Tibial nerve (tissue), 4 donors: ENCODE data around the gene ELMO3. TPM values are rescaled to one million over a fixed set of nuclear protein-coding genes. Genes with fewer than 3 reads are reported as not detected.

ENCODE experiments used
- DNase-seq, 2 donors: peaks; one replicate each; pipeline ENCODE4 v3.0.0-alpha.2; 2019; ENCODE audit warnings: low spot score in 2 of 2
- H3K27ac ChIP-seq, 4 donors: fragments of 200-600 bp; sonication (generic) in 3 of 4; one replicate each; pipeline ENCODE4 v1.5.1; 2017 to 2019; ENCODE audit warnings: mild to moderate bottlenecking in 1 of 4
- H3K27me3 ChIP-seq, 2 donors: fragments of 200-600 bp; sonication (generic) in 1 of 2; one replicate each; pipeline versions ENCODE4 v1.5.1 to v1.6.0; 2017 to 2019
- H3K36me3 ChIP-seq, 3 donors: fragments of 200-600 bp; sonication (generic); one replicate each; pipeline ENCODE4 v1.5.1; 2018 to 2019
- H3K4me1 ChIP-seq, 4 donors: fragments of 200-600 bp; sonication (generic) in 3 of 4; one replicate each; pipeline ENCODE4 v1.5.1; 2017 to 2019
- H3K4me3 ChIP-seq, 4 donors: fragments of 200-600 bp; sonication (generic) in 3 of 4; one replicate each; pipeline ENCODE4 v1.5.1; 2017 to 2019; ENCODE audit warnings: mild to moderate bottlenecking in 1 of 4, moderate library complexity in 1 of 4
- H3K9me3 ChIP-seq, 4 donors: fragments of 200-600 bp; sonication (generic) in 3 of 4; one replicate each; pipeline ENCODE4 v1.5.1; 2017 to 2019
- CTCF ChIP-seq, 5 experiments: fragments of 200-600 bp in 3 of 5; fragments of 450-650 bp in 2 of 5; sonication (generic) in 3 of 5; IDR thresholded peaks; one replicate each; pipeline ENCODE4 v1.5.1; 2016 to 2019; ENCODE audit warnings: antibody characterized with exemption in 5 of 5, mild to moderate bottlenecking in 3 of 5, moderate library complexity in 2 of 5
- EP300 ChIP-seq, 2 donors: sonication (generic); formaldehyde crosslinking; IDR thresholded peaks; one replicate each; pipeline ENCODE4 v1.6.1; 2017; ENCODE audit warnings: antibody characterized with exemption in 2 of 2, mild to moderate bottlenecking in 1 of 2
- POLR2A ChIP-seq, 2 donors: fragments of 450-650 bp; IDR thresholded peaks; one replicate each; pipeline ENCODE4 v1.6.1; 2017; ENCODE audit warnings: antibody characterized with exemption in 2 of 2, mild to moderate bottlenecking in 2 of 2, moderate library complexity in 2 of 2
- WGBS, 2 donors: methylation state at CpG; one replicate each; pipeline ENCODE4 v1.1.5; 2018; 5-methylcytosine and 5-hydroxymethylcytosine counted together
- total RNA-seq, 4 donors: library from RNA; depleted of rRNA; stranded (reverse); fragments of >200 nt; gene quantifications; one replicate each; pipeline ENCODE4 v1.1.0, GENCODE V29; 2016

Gene ELMO3
- total RNA-seq, 4 donors from 2014 or later, result 2.4 to 14.4 (median 4.4) TPM

GRCh38 chr16:67236563-67237395, 37.8 kb downstream of the ELMO3 start:
- no peak for DNase-seq
- Histone ChIP-seq H3K4me1 (peaks cover 0 to 22% (median 14%) of the 10 kb centered on the region in 4 donors), H3K27me3 (no peaks in the 10 kb centered on the region), H3K9me3 (no peaks in the 10 kb centered on the region), H3K36me3 (peaks cover 9 to 81% (median 23%) of the 10 kb centered on the region in 3 donors), H3K4me3 (no peak overlapping the region), H3K27ac (peak overlapping the region in 1 of 4 donors; percentile 44)
- WGBS, 2 donors, result 74 to 81% methylated on average over 47 to 49 of the region's 50 CpGs
- no peak for TF ChIP-seq CTCF (IDR thresholded peaks at IDR 0.05)
- TF ChIP-seq EP300 (IDR thresholded peaks at IDR 0.05), result no peak
- TF ChIP-seq POLR2A (IDR thresholded peaks at IDR 0.05), result no peak

- DNase-seq, result no peak
- H3K27me3 ChIP-seq, result no peaks in the 10 kb centered on the region
- no peaks in the 10 kb centered on the region for H3K9me3 ChIP-seq
- no peak for TF ChIP-seq POLR2A (IDR thresholded peaks at IDR 0.05)
- no peak for TF ChIP-seq CTCF (IDR thresholded peaks at IDR 0.05)
- TF ChIP-seq EP300 (IDR thresholded peaks at IDR 0.05), result no peak
- H3K4me3 ChIP-seq, result no peak overlapping the region
- H3K36me3 ChIP-seq, result peaks cover 9 to 73% (median 21%) of the 10 kb centered on the region in 3 donors
- H3K27ac ChIP-seq, result peak overlapping the region in 1 of 4 donors; percentile 44
- 65 to 68% methylated on average over 16 of the region's 16 CpGs for WGBS, 2 donors
- peaks cover 0 to 29% (median 16%) of the 10 kb centered on the region in 4 donors for H3K4me1 ChIP-seq
These were observed 38.7 kb downstream of the ELMO3 start for GRCh38 chr16:67237396-67238277.

- 94 to 100% methylated on average over 3 of the region's 3 CpGs for WGBS, 2 donors
- Histone ChIP-seq H3K36me3 (peaks cover 9 to 68% (median 21%) of the 10 kb centered on the region in 3 donors), H3K4me3 (no peak overlapping the region), H3K4me1 (peaks cover 0 to 35% (median 16%) of the 10 kb centered on the region in 4 donors), H3K27ac (peak overlapping the region in 1 of 4 donors; percentile 44), H3K9me3 (no peaks in the 10 kb centered on the region), H3K27me3 (no peaks in the 10 kb centered on the region)
- no peak for DNase-seq
- TF ChIP-seq EP300 (IDR thresholded peaks at IDR 0.05) (no peak), POLR2A (IDR thresholded peaks at IDR 0.05) (no peak), CTCF (IDR thresholded peaks at IDR 0.05) (no peak)
These were observed 39.3 kb downstream of the ELMO3 start for GRCh38 chr16:67238278-67238575.

DNA sequence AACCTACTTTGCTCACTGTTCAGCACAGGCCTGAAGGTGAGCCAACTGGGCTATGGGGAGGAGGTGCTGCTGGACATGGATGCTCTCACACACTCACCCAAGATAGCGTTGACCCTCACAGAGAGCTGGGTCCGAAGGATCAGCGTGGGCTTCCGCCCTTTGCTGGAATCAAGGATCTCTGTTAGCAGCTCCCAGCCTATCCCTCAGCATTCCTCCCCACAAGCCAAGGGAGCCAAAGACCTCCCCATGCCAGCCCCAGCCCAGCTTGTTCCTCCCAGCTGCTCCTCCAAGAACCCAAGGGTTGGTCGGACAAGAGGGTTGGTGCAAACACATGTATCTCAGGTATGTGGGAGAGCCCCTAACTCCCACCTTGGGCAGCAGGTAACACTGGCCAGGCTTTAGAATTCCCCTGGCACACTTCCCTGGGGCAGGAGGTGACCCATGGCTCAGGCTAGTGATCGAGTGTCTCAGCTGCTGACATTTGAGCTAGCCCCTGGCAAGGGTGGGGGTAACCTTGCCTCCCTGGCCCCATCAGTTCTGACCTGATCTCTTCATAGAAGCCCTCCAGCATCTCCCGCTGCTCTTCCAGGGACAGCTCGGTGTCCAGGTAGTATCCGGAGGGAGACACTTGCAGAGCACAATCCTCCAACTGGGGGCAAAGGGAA, 40.0 kb downstream of the ELMO3 start:
- H3K4me1 ChIP-seq, result peaks cover 0 to 42% (median 19%) of the 10 kb centered on the region in 4 donors
- no peak for DNase-seq
- 81 to 92% methylated on average over 8 to 9 of the region's 9 CpGs for WGBS, 2 donors
- peaks cover 7 to 60% (median 21%) of the 10 kb centered on the region in 3 donors for H3K36me3 ChIP-seq
- no peak overlapping the region for H3K27ac ChIP-seq
- no peak overlapping the region for H3K4me3 ChIP-seq
- H3K27me3 ChIP-seq, result no peaks in the 10 kb centered on the region
- H3K9me3 ChIP-seq, result no peaks in the 10 kb centered on the region
- TF ChIP-seq EP300 (IDR thresholded peaks at IDR 0.05) (no peak), POLR2A (IDR thresholded peaks at IDR 0.05) (no peak), CTCF (IDR thresholded peaks at IDR 0.05) (no peak)
